DLD1 (cell line): ENCODE results near the gene UPK2.
"Not testable (repeated sequence)": the region's sequence is repeated elsewhere in the genome, so short reads cannot be mapped to it uniquely, and the experiment has no call there.

Source experiments
- in situ Hi-C: cut with HindIII; loops from 2 replicates; pipeline ENCODE4 v1.10.0; 2017; ENCODE audit warnings: low sequenced_read_pairs

The UPK2 gene

DNA sequence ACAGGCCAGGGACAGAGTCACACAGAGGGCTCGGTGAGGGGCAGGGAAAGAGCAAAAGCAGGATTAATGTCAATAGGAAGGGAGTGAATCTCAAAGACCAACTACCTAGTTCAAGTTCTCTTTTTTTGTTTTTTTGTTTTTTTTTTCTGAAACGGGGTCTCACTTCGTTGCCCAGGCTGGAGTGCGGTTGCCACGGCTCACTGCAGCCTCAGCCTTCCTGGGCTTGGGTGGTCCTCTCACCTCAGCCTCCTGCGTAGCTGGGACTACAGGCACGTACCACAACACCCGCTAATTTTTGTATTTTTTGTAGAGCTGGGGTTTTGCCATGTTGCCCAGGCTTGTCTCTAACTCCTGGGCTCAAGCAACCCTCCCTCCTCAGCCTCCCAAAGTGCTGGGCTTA is 20.7 kb upstream of the UPK2 start:
- in situ Hi-C loops: loop anchor here (25.0 kb wide), 1 partner anchor 223 kb away; no protein-coding TSS in a partner anchor

DNA sequence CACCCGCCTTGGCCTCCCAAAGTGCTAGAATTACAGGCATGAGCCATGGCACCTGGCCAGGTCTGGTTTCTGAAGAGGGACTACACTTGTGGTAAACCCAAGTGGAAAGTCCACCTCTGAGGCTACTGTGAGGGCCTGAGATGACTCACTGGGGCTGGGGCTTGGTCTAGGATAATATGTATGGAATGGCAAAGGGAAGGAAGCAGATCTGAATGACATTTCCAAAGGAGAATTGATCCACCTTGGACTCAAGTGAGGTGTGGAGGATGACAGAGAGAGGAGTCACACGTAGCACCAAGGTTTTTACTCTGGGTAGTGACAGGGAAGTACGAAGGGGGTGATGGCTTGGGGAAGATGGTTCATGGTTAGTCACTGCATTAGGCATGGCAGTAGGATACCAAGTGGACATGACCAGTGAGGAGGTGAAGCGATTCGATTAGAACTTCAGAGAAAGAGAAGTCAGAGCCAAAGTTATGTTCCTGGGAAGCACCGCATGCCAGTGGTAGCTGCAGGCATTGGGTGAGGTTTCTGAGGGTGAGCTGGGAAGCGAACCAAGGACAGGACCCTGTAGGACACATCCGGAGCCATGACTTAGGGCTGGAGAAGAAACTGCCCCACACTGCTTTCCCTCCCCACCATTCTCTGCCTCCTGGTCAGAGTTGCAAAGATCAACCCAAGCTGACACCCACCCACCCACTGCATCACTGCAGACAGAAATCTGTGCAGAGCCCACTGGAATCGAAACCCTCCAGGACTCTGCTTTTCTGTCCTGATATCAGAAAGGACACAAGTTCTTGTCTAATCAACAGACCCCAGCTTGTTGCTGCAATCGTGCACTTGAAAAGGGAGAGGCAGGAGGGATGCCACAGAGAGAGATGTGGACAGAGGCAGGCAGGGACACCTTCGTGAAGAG is 17.4 kb upstream of the UPK2 start:
- in situ Hi-C loops: loop anchor here (25.0 kb wide), 1 partner anchor 226 kb away; no protein-coding TSS in a partner anchor

DNA sequence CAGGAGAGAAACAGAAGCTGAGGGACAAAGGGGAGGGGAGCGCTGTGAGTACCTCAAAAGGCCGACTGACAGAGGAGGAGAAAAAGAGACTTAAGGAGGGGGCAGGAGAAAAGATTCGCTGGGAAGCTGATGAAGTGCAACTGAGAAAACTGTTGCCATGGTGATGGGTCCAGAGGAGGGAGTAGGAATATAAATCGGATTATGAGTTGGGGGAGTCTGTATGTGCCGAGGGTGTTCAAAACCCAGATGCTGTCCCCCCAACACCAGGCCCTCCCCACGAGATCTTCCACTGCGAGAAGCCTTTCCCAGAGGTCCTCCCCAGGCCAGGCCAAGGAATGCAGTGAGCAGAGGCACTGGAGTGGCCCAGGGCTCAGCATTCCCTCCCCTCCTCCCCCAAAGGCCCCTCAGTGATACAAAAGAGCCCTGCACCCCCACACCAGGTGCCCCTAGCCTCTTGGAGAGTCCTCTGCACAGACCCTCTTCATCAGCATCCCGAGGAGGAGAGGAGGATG is 16.6 kb upstream of the UPK2 start:
- in situ Hi-C loops: loop anchor here (25.0 kb wide), 1 partner anchor 227 kb away; no protein-coding TSS in a partner anchor

- in situ Hi-C loops: loop anchor here (10.0 to 25.0 kb wide), 2 partner anchors 165 to 228 kb away; partner anchors contain the start of genes C2CD2L and DPAGT1
Measured at GRCh38 chr11:118939953-118940598, 16.0 kb upstream of the UPK2 start.

GRCh38 chr11:118947091-118947490 is 9.0 kb upstream of the UPK2 start:
- in situ Hi-C loops: loop anchor here (10.0 to 25.0 kb wide), 2 partner anchors 158 to 235 kb away; partner anchors contain the start of genes C2CD2L and DPAGT1

DNA sequence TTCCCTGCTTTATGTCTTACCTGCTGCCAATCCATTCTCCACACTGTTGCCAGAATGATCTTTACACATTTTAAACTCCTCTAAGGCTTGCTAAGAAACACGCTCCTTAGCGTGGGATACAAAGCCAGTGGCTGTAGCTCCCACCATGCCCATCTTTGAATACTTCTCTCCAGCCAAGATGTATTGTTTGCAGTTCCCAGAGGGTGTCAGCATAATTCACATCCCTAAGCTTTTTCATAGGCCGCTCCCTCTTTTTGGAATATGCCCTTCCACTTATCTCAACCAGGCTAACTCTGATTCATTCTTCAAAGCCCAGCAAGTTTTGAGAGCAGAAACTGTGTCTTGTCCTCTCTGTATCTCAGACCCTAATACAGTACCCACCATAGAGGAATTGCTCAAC is 8.1 kb upstream of the UPK2 start:
- in situ Hi-C loops: loop anchor here (10.0 to 25.0 kb wide), 2 partner anchors 157 to 236 kb away; partner anchors contain the start of genes C2CD2L and DPAGT1

DNA sequence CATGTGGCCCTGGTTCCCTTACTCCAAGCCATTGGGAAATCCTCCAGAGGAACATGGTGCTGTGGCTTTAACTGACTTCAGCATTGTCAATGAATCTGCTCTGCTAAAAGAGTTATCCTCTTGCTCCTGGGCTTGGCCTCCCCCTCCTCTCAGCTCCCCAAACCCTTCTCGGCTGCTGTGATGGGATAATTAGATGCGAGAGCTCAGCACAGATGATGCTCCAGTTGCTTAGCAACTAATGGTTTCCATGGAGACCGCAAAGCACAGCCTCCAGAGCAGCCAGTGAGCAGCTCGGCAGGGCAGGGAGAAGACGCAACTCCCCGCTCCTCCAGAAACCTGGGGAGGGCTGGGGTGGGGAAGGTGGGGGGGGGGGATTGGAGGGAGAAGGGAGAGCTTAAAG is 2.8 kb upstream of the UPK2 start:
- in situ Hi-C loops: no loop called here

GRCh38 chr11:118953976-118954375 is 2.1 kb upstream of the UPK2 start:
- in situ Hi-C loops: not testable (repeated sequence)

DNA sequence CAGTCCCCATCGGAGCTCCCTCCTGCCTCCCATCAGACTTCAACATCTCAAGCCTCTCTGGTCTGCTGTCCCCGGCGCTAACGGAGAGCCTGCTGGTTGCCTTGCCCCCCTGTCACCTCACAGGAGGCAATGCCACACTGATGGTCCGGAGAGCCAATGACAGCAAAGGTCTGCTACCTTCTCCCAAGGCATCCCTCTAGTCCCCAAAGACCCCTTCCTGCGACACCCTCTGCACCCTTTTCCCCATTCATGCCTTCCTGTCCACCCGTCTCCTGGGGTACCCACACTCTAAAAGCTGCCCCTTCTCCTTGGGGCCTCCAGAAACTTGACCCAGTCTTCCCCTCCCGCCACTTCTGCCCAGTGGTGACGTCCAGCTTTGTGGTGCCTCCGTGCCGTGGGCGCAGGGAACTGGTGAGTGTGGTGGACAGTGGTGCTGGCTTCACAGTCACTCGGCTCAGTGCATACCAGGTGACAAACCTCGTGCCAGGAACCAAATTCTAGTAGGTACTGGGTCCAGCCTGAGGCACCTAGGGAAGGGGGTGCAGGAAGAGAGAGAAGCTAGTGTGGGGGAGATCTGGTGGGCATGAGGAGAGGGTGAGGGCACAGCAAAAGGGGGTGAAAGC is 860 bp downstream of the UPK2 start:
- in situ Hi-C loops: no loop called here

GRCh38 chr11:118957549-118957948 is 1.5 kb downstream of the UPK2 start:
- in situ Hi-C loops: no loop called here

- in situ Hi-C loops: no loop called here
Measured at GRCh38 chr11:118957968-118958367, 1.9 kb downstream of the UPK2 start.

- in situ Hi-C loops: no loop called here
Measured at GRCh38 chr11:118958577-118958976, 2.5 kb downstream of the UPK2 start.

DNA sequence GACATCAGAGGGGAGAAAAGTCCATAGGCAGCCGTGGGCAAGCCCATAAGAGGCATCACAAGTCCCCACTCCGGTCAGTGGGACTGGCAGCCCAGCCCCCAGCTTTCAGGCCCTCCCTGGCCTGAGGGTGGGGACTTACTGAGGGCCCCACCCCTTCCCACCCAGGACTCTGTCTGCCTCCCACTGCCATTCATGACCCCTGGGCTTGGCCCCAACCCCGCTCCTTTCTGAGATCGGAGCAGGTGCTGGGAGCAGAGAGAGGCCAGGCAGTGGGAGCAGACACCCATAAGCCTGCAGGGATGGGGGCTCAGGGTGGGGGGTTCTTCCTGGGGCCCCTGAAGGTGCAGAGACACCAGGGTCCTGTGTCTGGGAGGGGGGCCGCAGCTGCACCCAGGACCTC is 5.1 kb downstream of the UPK2 start:
- in situ Hi-C loops: no loop called here

- in situ Hi-C loops: no loop called here
Measured at GRCh38 chr11:118961591-118961990, 5.5 kb downstream of the UPK2 start.

- in situ Hi-C loops: not testable (repeated sequence)
Measured at GRCh38 chr11:118969508-118969907, 13.4 kb downstream of the UPK2 start.

- in situ Hi-C loops: no loop called here
Measured at GRCh38 chr11:118971646-118972045, 15.5 kb downstream of the UPK2 start, which contains the start of gene FOXR1. FOXR1 (plus strand) TSS chr11:118971761; CDS start chr11:118971932, 171 bp downstream.

GRCh38 chr11:118973985-118974384 is 17.9 kb downstream of the UPK2 start:
- in situ Hi-C loops: no loop called here

GRCh38 chr11:118975771-118976709 is 19.9 kb downstream of the UPK2 start:
- in situ Hi-C loops: no loop called here

GRCh38 chr11:118979434-118979833 is 23.3 kb downstream of the UPK2 start:
- in situ Hi-C loops: no loop called here
